Spleen (tissue), 11 donors: Measurements from ENCODE around the gene HIVEP1. TPM values are rescaled to one million over a fixed set of nuclear protein-coding genes. Genes with fewer than 3 reads are reported as not detected.

Experiments used
- DNase-seq: peaks from one replicate; pipeline ENCODE4 v3.0.0-alpha.2; 2020
- H3K27ac ChIP-seq, 8 donors: fragments of 200-600 bp; sonication (generic) in 7 of 8; 1 replicate in 4 of 8; 2 replicates in 4 of 8; pipeline versions ENCODE4 v1.5.0 to v1.8.0; 2016 to 2021; ENCODE audit warnings: inconsistent platforms in 4 of 8, mild to moderate bottlenecking in 4 of 8, moderate library complexity in 1 of 8
- H3K27me3 ChIP-seq, 7 donors: fragments of 200-600 bp; sonication (generic) in 6 of 7; replicated peaks in 1 of 7; 1 replicate in 4 of 7; 2 replicates in 3 of 7; pipeline versions ENCODE4 v1.5.0 to v1.8.0; 2016 to 2021; ENCODE audit warnings: inconsistent platforms in 3 of 7, mild to moderate bottlenecking in 1 of 7
- H3K36me3 ChIP-seq, 6 donors: fragments of 200-600 bp; sonication (generic) in 5 of 6; 1 replicate in 4 of 6; 2 replicates in 2 of 6; pipeline versions ENCODE4 v1.5.0 to v1.8.0; 2016 to 2021; ENCODE audit warnings: inconsistent platforms in 2 of 6
- H3K4me1 ChIP-seq, 6 donors: fragments of 200-600 bp; sonication (generic) in 5 of 6; 1 replicate in 3 of 6; 2 replicates in 3 of 6; pipeline versions ENCODE4 v1.5.0 to v1.8.0; 2016 to 2021; ENCODE audit warnings: inconsistent platforms in 3 of 6
- H3K4me3 ChIP-seq, 8 donors: fragments of 200-600 bp; sonication (generic) in 7 of 8; 1 replicate in 4 of 8; 2 replicates in 4 of 8; pipeline versions ENCODE4 v1.5.0 to v1.8.0; 2016 to 2021; ENCODE audit warnings: inconsistent platforms in 4 of 8, mild to moderate bottlenecking in 4 of 8, moderate library complexity in 2 of 8
- H3K9me3 ChIP-seq, 8 donors: fragments of 200-600 bp; sonication (generic) in 7 of 8; 1 replicate in 4 of 8; 2 replicates in 4 of 8; pipeline versions ENCODE4 v1.5.0 to v1.8.0; 2016 to 2021; ENCODE audit warnings: inconsistent platforms in 4 of 8
- CTCF ChIP-seq, 11 experiments: fragments of 200-600 bp in 7 of 11; fragments of 450-650 bp in 4 of 11; sonication (generic) in 4 of 11; IDR thresholded peaks in 8 of 11; conservative IDR thresholded peaks in 3 of 11; 1 replicate in 7 of 11; 2 replicates in 4 of 11; pipeline versions ENCODE4 v1.4.0 to v1.8.0; 2016 to 2021; ENCODE audit warnings: antibody characterized with exemption in 11 of 11, inconsistent platforms in 4 of 11, mild to moderate bottlenecking in 1 of 11
- POLR2A ChIP-seq, 3 donors: fragments of 450-650 bp; IDR thresholded peaks; one replicate each; pipeline ENCODE4 v1.5.1; 2017; ENCODE audit warnings: antibody characterized with exemption in 3 of 3, mild to moderate bottlenecking in 1 of 3
- POLR2AphosphoS5 ChIP-seq, 3 donors: sonication (generic); formaldehyde crosslinking; IDR thresholded peaks; one replicate each; pipeline ENCODE4 v1.5.1; 2017; ENCODE audit warnings: antibody characterized with exemption in 3 of 3
- WGBS, 5 donors: extraction: QIAGEN DNeasy Blood & Tissue Kit in 3 of 5; methylation state at CpG; one replicate each; pipeline versions ENCODE4 v1.1.5 to v1.1.7; 2013 to 2018; 5-methylcytosine and 5-hydroxymethylcytosine counted together
- intact Hi-C: fragments of 100-400 bp; cut with DNase I; formaldehyde crosslinking; loops from one replicate; pipeline ENCODE4 v1.15.0; 2023; ENCODE audit warnings: low total_unique reads
- polyA plus RNA-seq, 3 donors: library from polyadenylated mRNA; stranded (reverse); fragments of 200-250 nt; gene quantifications; one replicate each; pipeline ENCODE4 v1.2.1, GENCODE V29; 2013
- total RNA-seq, 7 donors: library from RNA; depleted of rRNA in 3 of 7; stranded (reverse); fragments of >200 nt in 3 of 7; fragmentation: NEBNext Ultra II Directional in 4 of 7; extraction: Animal tissue kit (Norgen Biotek cat#: 25700) in 4 of 7; gene quantifications; one replicate each; pipeline versions ENCODE4 v1.1.0 to v1.2.1, GENCODE V29; 2016 to 2021
- donor health status: healthy with polysubstance abuse.
- donor health status: DM: no; HTN: no; CAD: no; lungs with moderate emphysema.
- donor health status: DM: no; HTN: no; CAD: no.
- donor health status: Bipolar disorder and iron deficiency.
- donor health status: healthy.
- donor health status: DM: no; HTN: no; CAD: no.
- donor health status: DM: yes; HTN: yes; CAD: no.

HIVEP1 gene
- total and polyA plus RNA-seq, 10 donors = 2.8 to 64.1 (median 39.7) TPM

- H3K4me3 ChIP-seq = no peak overlapping the region
- no peaks in the 10 kb centered on the region for H3K36me3 ChIP-seq
- no peaks in the 10 kb centered on the region for H3K9me3 ChIP-seq
- H3K27me3 ChIP-seq = no peaks in the 10 kb centered on the region
- no peak for TF ChIP-seq POLR2A (IDR thresholded peaks at IDR 0.05)
- no peak for TF ChIP-seq CTCF (IDR thresholded peaks at IDR 0.05 in 8 of 11, conservative IDR thresholded peaks at IDR 0.05 in 3 of 11)
- no peak for TF ChIP-seq POLR2AphosphoS5 (IDR thresholded peaks at IDR 0.05)
- peak overlapping the region in 1 of 8 donors; percentile 9 for H3K27ac ChIP-seq
- no peak for DNase-seq
- WGBS, 5 donors = 5 to 27% (median 17%) methylated on average over 1 of the region's 1 CpG
- intact Hi-C loops = no loop called here
- H3K4me1 ChIP-seq = peaks cover 4 to 30% (median 20%) of the 10 kb centered on the region in 6 donors
Measured at GRCh38 chr6:11978169-11978987, 33.7 kb upstream of the HIVEP1 start.

- WGBS, 5 donors = 92 to 98% (median 96%) methylated on average over 6 of the region's 6 CpGs
- TF ChIP-seq CTCF (IDR thresholded peaks at IDR 0.05 in 8 of 11, conservative IDR thresholded peaks at IDR 0.05 in 3 of 11) (no peak), POLR2A (IDR thresholded peaks at IDR 0.05) (no peak), POLR2AphosphoS5 (IDR thresholded peaks at IDR 0.05) (no peak)
- Histone ChIP-seq H3K4me1 (peaks cover 4 to 30% (median 20%) of the 10 kb centered on the region in 6 donors), H3K4me3 (no peak overlapping the region), H3K27ac (no peak overlapping the region), H3K27me3 (no peaks in the 10 kb centered on the region), H3K9me3 (no peaks in the 10 kb centered on the region), H3K36me3 (no peaks in the 10 kb centered on the region)
- no peak for DNase-seq
- intact Hi-C loops = no loop called here
Measured at GRCh38 chr6:11979866-11980265, 32.2 kb upstream of the HIVEP1 start.

DNA sequence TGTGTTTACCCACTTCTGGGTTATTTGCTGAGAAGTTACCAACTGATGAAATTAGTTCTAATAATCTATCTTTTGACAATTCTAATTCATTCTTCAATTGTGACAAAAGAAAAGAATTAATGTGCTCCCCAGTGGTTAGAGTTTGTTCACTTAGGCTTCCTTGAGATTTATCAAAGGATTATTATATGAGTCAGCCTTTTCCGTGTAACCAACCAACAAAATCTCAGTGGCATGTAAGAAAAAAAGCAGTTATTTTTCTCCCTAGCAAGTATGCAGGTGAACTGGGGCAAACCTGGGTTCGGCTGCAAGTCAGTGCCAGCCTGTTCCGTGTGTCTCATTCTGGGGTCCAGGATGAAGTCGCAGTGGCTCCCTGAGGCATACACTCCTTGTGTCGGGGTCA is 28.8 kb upstream of the HIVEP1 start:
- TF ChIP-seq CTCF (IDR thresholded peaks at IDR 0.05 in 8 of 11, conservative IDR thresholded peaks at IDR 0.05 in 3 of 11) = no peak
- Histone ChIP-seq H3K36me3 (no peaks in the 10 kb centered on the region), H3K9me3 (no peaks in the 10 kb centered on the region), H3K4me1 (peaks cover 0 to 7% (median 1%) of the 10 kb centered on the region in 6 donors), H3K4me3 (no peak overlapping the region), H3K27me3 (no peaks in the 10 kb centered on the region), H3K27ac (no peak overlapping the region)
- WGBS, 5 donors = 81 to 93% (median 89%) methylated on average over 5 of the region's 5 CpGs
- DNase-seq = no peak
- intact Hi-C loops = no loop called here

DNA sequence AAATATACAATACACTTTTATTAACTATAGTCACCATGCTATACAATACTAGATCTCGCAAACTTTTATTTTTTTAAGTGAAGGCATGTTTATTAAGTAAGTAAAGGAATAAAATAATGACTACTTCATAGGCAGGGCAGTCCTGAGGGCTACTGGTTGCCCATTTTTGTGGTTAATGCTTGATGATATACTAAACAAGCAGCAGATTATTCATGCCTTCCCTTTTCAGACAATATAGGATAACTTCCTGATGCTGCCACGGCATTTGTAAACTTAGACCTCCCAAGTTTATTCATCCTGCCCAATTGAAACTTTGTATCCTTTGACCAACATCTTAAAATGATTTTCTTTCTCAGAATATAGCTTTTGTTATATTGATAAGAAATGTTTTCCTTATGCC is 24.7 kb upstream of the HIVEP1 start:
- Histone ChIP-seq H3K4me1 (no peaks in the 10 kb centered on the region), H3K27ac (no peak overlapping the region), H3K4me3 (no peak overlapping the region), H3K36me3 (no peaks in the 10 kb centered on the region), H3K27me3 (no peaks in the 10 kb centered on the region), H3K9me3 (no peaks in the 10 kb centered on the region)
- TF ChIP-seq POLR2A (IDR thresholded peaks at IDR 0.05) = no peak
- TF ChIP-seq POLR2AphosphoS5 (IDR thresholded peaks at IDR 0.05) = no peak
- WGBS, 5 donors = 71 to 85% (median 80%) methylated on average over 2 of the region's 2 CpGs
- intact Hi-C loops = no loop called here
- no peak for DNase-seq
